HG03103 (cell line): ENCODE data around the gene ATP10A.

Experiments
- ATAC-seq: cut with Tn5 transposase; IDR thresholded peaks from one replicate; pipeline ENCODE4 v1.9.1; 2021; ENCODE audit warnings: low read depth; ENCODE audit not compliant: unreplicated experiment

The ATP10A gene

DNA sequence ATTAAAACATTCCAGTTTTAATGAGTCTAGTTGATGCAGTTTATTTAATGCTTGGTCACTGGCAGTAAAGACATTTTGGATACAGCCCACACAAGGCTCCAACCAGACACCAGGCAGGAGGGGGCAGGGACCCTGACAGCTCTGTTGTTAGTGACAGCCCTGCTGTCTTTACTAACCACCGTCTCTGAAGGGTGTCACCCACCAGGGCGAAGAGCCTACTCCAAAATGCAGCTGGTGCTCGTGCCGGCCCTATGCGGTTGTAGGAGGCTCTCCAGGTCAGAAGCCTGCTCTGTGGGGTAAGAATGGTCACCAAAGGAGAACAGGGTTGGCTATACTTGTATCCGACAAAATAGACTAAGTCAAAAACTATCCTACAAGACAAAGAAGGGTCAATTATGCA, 132.2 kb downstream of the ATP10A start:
- ATAC-seq, result no peak

DNA sequence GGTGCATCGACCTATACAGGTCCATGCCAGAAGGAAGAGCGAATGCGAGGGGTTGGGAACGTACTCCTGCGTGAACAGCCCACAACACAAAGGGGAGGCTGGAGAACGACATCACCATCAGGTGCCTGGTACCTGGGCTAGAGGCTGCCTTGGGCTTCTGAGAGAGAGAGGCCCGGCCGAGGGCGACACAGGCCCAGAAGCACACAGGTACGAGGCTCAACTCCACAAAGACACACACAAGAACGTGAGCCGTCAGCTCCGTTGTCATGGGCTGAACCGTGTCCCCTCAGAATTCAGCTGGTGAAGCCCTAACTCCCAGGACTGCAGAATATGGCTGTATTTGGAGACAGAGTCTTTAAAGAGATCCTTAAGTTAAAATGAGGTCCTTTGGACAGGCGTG, 134.3 kb downstream of the ATP10A start:
- no peak for ATAC-seq

DNA sequence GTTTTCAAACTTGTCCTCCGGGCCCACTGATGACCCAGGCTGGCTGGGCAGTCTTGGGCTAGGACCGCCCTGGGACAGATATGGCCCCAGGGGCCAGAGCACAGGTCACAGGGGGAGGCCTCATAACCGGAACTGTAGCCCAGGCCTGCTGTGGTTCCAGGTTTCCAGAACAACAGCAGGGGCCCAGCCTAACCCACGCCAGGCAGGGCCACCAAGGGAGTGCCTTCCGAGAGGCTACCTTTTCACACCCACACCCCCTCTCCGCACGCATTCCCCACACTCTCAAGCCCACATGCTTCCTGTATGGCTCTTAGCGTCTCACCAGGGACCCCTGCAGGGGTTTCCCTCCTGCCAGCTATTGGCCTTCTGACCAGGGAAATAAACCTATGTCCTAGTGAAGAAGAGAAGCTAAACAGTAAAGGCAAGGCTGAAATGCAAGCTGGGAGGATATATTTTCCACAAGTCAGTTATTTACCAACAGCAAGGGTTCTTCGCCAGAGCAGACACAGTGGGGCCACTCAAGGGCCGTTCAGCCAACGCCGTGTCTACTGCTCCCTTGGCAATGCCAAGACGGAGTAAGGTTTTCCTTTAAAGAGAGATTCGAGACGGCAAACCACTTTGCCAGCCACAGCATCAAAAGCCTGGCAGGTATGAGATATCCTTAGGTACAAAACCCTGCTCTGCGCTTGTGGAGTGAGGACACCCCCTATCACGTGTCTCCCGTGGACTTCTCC, 135.1 kb downstream of the ATP10A start:
- ATAC-seq, result no peak

DNA sequence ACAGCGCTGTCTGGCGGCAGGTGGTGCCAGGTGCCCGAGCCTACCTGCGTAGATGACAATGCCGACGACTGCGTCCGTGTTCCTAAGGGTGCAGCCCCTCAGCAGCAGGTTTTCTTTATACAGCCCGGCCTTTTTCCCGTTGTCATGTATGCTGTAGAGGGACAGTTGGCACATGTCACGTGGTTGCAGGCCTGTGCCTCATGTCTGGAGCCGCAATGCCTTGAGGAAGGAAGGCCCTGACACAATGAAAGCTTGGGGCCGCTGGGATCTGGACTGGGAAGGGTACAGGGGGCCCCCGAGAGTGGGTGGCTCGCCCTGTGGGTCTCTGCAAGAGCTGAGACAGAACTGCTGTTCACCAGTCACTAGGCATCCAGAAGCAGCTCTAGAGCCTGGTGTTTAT, 136.0 kb downstream of the ATP10A start:
- no peak for ATAC-seq

DNA sequence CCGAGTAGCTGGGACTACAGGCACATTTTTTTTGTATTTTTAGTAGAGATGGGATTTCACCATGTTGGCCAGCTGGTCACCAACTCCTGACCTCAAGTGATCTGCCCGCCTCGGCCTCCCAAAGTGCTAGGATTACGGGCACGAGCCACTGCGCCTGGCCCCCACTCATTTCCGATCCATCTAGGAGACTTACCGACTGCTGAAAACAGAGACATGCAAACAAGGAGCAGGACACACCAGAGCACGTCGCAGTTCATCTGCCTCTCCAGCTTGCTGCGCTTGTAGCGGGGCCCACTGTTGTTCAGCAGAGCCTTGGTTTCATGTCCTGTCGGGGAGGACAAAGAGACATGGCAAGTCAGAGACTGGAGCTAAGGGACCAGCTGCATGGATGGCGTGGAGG, 137.4 kb downstream of the ATP10A start:
- ATAC-seq, result no peak

DNA sequence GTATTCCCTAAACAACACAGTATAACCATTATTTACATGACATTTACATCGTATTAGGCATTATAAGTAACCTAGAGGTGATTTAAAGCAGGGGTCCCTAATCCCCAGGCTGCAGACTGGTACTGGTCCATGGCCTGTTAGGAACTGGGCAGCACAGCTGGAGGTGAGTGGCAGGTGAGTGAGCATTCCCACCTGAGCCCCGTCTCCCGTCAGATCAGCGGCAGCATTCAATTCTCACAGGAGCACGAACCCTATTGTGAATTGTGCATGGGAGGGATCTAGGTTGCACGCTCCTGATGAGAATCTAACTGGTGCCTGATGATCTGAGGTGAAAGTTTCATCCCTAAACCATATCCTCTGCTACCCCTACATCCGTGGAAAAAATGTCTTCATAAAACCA, 138.2 kb downstream of the ATP10A start:
- ATAC-seq, result no peak

DNA sequence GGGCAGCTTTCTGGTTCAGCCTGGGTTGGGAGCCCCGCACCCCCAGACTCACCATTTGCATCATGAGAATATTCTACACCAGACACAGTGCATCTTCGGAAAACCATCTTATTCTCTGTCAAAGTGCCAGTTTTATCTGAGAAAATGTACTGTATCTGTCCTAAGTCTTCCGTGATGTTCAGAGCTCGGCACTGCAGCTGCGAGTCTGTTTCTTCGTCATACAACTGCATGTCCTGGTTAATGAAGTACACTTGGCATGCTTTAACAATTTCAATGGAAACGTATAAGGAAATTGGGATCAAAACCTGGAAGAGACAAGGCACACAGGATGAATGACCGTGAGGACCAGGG, 141.5 kb downstream of the ATP10A start:
- ATAC-seq, result no peak

DNA sequence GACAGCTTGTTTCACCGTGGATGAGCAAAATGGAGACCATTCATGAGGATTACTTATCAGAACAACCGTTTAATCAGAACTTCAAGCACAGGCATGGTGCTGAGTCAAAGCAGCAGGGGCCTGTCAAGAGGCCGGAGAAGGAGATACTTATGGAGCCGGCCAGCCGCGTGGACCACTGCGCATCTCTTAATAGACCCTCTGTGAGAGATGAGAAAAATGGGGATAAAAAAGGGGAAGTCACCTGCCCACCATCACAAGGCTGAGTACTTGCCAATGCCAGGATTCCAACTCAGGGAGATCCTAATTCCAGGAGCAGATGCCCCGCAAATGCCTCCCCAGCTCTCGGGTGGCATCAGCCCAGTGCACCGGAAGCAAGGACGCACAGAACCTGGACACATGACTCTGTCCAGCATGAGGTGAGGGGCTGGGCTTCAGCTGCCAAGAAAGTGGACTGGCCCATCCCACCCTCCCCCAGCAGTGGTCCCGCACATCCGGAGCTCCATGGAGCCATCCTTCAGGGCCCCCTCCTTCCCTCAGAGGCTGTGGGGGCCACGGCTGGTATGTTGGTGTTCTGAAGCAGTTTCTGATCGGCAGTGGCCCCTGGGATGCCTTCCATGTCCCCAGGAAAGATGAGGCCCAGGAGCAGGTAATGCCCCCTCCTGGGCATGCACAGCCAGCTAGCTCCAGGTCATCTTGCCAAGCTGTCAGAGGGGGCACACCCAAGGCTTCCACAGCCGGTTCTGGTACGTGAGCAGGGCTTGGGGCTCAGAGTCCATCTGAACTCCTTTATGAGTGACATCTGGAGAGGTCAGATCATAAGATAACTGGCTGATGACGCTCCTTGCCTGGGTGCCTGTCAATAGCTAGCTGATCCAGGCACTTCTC, 143.8 kb downstream of the ATP10A start:
- ATAC-seq, result no peak

DNA sequence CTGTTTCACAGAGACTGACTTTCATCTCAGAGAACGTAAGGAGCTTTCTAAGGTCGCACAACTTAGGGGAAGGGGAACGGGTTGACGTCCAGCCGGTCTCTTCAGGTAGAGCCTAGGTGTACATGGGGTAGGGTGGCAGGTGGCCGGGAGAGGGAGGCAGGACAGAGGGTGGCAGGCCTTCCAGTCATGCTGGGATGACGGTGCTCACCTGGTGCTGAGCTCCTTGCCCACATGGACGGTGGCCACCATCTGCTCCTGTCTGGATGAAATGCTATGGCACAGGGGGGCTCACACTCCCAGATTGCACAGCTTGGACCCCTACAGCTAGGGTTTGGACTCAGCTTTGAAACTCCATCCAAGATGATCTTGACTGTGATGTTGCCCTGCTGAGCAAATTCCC, 144.5 kb downstream of the ATP10A start:
- no peak for ATAC-seq

DNA sequence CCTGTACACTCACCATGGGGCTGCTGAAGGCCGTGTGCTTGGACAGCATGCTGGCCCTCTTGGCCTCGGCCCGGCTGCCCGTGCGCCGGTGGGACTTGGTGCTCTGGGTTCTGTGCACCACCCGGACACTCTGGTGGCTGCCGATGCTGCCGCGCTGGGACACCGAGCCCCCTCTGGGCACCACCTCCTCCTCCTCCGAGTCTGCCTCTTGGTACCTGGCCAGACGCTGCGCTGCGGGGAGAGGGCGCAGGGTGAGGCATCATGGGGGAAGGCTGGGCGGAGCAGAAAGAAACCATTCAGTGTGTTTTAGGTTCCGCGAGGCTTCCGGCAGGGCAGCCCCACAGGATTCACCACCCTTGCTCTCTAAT, 145.0 kb downstream of the ATP10A start:
- no peak for ATAC-seq

DNA sequence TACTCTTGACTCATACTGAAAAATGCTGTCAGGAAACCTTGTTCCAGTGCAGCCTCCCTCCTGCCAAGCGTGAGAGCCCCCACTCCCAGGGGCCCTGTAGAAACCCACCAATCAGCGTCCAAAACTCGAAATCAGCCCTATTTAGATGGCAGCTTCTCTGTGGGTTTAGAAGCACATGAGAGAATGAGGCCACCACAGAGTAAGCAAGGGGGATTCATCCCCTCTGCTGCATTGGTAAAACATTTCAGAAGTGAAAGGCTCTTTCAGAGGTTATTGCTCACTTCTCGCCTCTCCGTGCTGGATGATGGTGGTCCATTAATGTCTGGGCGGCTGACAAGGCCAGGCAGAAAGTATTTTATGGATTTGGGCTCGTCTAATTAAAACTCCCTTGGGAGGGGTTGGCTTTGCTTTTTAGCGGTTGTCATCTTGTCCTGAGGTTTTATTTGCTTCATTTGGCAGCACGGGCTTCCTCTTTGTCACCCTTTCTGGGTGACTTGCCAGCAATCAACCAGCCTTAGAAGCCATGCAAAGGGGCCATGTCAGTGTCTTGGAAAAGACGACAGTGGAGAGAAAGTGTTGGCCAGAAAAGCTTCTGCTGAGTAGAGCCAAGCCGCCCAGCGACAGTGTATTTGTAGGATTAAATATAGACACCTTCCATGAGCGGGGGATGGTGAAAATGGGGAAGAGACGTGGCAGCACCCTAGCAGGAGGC, 145.5 kb downstream of the ATP10A start:
- ATAC-seq, result peak; percentile 51

DNA sequence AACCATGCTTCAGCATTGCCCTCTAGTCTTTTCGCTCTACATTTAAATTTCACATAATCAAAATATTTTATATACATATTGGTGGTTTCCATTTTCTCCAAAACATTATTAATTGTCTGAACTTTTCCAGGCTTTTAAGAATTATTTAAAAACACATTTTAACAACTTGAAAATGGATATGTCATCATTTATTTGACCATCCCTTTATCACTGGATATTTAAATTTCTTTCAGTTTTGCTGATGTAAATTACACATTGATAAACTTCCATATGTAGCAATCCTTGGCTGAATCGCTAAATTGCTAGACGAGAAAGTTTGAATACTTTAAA, 146.0 kb downstream of the ATP10A start:
- ATAC-seq, result no peak

DNA sequence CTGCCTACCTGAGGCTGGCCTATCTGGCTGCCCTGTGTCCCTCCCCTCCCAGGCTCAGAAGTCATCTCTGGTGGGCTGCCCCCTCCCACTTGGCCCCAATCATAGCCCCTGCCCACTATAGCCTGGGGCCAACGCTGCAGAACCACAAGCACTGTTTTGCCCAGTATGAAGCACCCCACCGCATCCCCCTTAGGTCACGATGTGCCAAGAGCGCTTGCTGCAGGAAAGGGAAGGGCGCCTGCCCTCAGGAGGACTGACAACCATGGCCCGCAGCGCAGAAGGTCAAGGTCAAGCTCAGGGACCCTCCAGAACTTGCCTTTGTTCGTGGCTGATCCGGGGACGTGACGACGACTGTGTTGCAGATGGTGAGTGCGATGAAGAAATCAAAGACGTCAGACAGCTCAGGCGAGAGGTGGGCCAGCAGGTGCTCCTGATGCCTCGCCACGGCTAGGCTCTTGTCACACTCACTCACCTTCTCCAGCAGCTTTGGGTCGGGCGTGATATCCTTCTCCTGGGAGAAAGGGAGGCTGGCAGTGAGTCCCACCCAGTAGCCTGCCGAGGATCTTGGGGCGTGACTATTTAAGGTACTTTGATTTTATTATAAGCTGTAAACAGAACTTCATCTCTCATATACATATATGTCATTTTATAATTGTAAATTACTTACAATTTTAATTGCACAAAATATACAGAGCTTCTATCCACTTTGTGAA, 146.6 kb downstream of the ATP10A start:
- no peak for ATAC-seq

DNA sequence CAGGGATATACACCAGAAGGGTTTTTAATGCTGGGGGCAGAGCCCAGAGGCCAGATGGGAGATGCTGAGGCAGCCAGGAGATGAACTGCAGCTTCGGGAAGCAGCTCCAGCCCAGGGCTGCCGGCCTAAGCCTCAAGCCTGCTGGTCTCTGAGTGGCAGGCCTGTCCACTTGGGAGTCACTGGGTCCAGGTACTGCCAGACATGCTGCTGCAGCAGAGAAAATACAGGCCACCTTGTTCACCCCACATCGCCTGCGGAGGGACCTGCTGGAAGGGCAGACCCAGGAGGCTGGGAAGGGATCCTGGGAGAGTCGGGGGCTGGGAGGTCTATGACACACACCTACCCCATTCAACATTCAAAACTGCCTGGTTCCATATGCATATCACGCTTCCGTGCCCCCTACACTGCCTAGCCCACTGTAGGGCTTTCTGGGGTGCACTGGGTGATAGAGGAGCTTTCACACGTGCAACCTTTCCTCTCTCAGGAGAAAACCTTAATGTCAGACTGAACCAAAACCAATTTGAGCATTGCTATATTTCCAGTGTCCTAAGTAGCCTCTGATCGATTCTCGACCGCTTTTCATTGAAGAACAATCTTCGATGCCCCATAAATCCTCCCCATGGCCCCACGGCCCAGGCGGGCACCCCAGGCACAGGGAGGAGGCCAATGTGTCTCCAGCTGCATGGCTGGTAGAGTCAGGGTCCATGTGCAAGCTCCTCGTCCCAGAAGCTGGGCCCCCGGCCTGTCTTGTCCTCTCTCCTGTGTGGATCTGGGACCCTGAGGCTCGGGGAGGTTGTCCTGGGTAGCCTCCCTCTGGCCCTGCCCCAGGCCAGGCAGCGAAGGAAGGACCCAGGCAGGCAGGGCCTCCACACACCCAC, 147.4 kb downstream of the ATP10A start:
- ATAC-seq, result no peak

DNA sequence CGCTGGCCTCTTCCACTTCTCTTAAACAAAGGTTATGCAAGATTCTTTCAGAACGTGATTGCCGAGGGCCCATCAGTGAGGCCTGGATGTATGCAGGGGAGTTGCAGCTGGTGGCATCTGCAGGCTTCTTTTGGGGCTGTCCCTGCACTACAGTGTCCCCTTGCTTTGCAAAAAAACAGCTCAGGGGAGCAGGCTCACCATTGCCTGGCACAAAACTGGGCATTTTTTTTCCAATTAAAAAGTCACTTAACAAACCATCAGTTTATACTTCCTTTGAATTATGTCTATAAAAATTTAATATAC, 148.6 kb downstream of the ATP10A start:
- ATAC-seq, result no peak

DNA sequence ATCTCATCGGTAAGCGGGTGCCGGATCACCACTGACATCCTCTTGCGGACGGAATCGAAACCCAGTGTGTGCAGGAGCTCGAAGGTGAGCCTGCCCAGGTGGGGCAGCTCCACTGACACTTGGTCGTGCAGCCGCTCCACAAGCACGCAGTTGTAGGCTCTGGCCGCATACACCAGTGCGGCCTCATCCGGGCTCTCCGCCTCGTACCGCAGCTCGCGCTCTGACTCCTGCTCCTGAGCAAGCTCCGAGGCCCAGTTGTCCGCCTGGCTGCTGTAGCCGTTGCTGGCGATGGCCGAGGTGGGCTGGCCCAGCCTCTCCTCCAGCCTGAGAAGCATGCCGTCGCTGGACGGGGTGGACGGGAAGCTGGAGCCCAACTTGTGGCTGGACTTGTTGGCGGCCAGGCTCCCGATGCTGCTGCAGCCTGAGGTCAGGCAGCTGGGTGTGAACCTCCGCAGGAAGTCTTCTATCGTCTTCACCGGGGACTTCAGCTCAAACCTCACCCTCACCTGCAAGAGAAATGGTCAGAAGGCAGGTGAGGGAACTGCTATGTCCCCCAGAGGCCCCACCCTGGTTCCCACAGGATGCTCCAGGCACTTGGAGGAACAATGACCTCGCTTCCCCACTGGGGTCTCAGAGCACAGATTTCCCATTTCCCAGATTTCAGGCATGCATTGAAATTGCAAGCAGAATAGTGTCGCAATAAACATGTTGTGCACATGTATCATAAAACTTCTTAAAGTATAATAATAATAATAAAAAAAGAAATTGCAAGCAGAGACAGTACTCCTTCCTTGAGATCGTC, 149.2 kb downstream of the ATP10A start:
- ATAC-seq, result no peak

DNA sequence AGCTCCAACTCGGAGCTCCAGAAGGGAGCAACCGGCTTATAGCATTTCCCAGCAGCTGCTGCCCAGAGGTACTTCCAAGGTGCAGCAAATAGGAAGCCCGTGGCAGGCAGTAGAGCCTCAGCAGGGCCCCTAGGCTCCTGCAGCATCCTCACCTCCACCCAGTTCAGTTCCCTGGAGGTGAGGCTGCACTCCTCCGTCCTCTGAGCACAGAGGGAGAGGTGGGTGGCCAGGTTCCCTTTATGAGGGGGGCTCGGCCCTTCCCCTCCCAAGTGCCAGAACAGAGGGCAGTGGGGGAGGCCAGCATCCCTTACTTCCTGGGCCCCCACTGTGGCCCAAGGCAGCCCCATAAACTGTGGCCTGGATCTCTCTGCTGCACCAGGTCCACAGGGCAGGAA, 150.2 kb downstream of the ATP10A start:
- no peak for ATAC-seq

DNA sequence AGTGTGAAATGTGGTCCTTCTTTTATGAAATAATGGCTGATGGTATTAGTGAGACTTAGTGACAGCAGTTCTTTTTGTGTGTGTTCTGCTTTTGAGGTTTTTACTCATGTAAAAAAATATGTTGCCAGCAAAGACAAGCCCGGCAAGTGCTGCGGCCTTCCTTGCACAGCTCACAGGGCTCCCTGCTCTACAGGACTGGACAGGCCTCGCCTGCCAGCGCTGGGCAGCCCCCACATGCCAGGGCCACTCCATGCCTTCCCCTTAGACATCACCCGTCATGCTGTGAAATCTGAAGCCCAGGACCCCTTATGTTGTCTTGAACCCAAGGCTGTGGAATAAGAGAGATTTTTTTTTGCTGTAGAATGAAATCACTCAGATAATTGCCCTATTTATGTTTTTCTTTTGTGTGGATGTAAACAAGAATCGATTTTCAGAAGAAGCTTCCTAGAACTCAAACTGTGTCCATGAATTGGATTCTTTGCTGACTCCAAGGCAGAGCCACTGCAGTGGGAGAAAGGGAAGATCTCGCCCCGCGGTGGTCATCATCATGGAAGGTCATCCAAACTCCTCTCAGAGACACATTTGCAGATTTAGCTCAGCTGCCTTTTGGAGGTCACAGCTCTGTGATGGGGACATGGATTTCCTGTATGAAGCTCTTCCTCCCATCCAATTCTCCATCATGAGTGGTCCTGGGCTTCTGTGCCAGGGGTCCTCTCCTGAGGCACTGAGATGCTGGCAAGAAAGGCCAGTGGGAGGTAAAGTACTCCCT, 150.8 kb downstream of the ATP10A start:
- no peak for ATAC-seq

DNA sequence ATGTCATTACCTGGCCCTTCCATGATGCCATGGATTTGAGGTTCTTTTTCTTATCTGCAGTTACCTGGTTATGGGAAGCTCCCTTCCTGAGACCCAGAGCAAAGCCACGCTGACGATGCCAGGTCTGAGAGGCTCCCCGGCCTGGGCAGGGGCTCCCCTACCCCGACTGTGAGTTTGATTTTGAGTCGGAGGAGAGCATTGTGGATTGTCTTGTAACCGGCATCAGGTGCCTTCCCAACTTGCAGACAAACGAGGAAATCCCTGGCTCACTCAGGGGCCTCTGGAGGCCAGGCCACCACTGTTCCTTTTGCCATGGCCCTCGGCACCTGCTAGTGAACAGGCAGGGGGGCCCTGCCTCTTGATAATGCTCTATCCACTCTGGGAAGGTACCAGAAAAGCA, 151.4 kb downstream of the ATP10A start:
- ATAC-seq, result no peak
